CD4-positive, alpha-beta T cell treated with Interleukin-17A for 1 hour (primary cell): ENCODE results near the gene YARS1.
"Not testable (repeated sequence)": the region's sequence is repeated elsewhere in the genome, so short reads cannot be mapped to it uniquely, and the experiment has no call there.

Experiments used
- DNase-seq: peaks from one replicate; pipeline ENCODE4 v3.0.0-alpha.2; 2020

YARS1 gene

GRCh38 chr1:32816676-32817158, 441 bp downstream of the YARS1 start:
- no peak for DNase-seq

- DNase-seq: no peak
These were observed 3.0 kb downstream of the YARS1 start for GRCh38 chr1:32813941-32814739.

- no peak for DNase-seq
These were observed 5.2 kb downstream of the YARS1 start for GRCh38 chr1:32811917-32812316.

DNA sequence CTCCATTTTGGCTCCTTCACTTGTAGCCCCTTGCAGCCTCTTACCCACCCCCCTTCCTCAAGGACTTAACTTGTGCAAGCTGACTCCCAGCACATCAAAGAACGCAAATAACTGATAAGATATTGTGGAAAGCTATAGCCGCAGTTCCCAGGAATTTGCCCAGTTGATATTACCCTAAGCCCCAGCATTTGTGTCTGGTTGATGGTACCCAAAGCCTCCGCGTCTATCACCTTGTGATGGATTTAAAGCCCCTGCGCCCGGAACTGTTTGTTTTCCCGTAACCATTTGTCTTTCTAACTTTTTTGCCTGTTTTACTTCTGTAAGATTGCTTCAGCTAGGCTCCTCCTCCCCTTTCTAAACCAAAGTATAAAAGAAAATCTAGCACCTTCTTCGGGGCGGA, 5.9 kb downstream of the YARS1 start:
- no peak for DNase-seq

DNA sequence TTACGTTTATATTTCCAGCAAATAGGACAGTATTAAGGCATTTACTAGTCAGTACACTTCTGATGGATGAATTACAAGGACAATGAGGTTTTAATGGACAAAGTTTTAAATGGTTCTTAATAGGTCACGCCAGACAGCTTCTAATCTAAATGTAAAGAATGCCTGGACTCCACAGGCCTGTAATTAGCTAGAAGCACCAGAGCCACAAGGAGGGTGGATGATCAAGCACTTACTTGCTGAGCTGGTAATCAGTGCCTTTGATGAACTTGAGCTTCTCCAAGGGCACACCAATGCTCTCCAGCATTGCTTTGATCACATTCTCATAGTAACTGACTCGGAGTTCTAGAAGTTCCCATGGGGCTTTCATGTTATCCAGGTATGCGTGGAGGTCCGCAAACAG, 6.8 kb downstream of the YARS1 start:
- DNase-seq: no peak

DNA sequence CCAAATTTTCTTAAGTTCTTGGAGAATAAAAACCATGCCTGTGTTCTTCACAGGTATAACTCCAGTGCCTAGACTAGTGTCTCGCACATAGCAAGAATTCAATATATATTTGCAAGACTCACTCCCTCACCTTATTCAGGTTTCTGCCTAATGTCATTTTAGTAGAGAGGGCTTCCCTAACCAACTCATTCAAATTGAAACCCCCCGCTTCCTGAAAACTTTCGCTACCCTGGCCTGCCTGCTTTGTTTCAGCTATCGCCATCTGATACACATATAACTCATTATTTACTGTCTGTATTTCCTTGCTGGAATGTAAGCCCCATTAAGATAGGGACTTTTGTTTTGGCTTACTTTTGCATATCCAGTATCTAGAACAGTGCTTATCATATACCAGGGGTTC, 8.6 kb downstream of the YARS1 start:
- no peak for DNase-seq

GRCh38 chr1:32806910-32807523, 10.1 kb downstream of the YARS1 start:
- DNase-seq: no peak

GRCh38 chr1:32806290-32806689, 10.9 kb downstream of the YARS1 start:
- DNase-seq: no peak

DNA sequence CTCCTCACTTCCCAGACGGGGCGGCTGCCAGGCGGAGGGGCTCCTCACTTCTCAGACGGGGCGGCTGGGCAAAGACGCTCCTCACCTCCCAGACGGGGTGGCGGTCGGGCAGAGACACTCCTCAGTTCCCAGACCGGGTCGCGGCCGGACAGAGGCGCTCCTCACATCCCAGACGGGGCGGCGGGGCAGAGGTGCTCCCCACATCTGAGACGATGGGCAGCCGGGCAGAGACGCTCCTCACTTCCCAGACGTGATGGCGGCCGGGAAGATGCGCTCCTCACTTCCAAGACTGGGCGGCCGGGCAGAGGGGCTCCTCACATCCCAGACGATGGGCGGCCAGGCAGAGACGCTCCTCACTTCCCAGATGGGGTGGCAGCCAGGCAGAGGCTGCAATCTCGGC, 12.7 kb downstream of the YARS1 start:
- not testable (repeated sequence) for DNase-seq

GRCh38 chr1:32801096-32801715, 16.0 kb downstream of the YARS1 start:
- DNase-seq: peak; percentile 67

GRCh38 chr1:32798679-32799416, 18.3 kb downstream of the YARS1 start:
- DNase-seq: peak; percentile 78

GRCh38 chr1:32798191-32798590, 19.0 kb downstream of the YARS1 start:
- no peak for DNase-seq

GRCh38 chr1:32797456-32797855, 19.7 kb downstream of the YARS1 start:
- no peak for DNase-seq

GRCh38 chr1:32795763-32796162, 21.4 kb downstream of the YARS1 start:
- DNase-seq: not testable (repeated sequence)

DNA sequence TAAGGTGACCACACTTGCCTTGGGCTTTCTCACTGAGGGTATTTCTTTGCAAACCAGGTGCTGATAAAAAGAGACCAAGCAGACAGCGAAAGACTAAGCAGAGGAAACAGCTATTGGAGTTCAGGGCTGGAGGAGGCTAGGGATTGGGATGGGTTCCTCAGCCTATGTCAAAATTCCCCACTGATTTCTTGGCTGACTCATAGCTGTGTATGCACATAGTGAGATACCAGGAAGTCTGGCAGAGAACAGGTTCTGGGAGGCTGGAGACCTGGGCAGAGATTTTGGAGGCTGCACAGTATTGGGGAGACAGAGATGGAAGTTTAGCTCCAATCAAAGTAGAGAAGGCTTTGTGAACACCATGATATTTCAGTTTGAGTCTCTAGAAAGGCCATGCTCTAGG, 25.3 kb downstream of the YARS1 start:
- no peak for DNase-seq

- DNase-seq: not testable (repeated sequence)
These were observed 27.8 kb downstream of the YARS1 start for GRCh38 chr1:32789356-32789755.

- DNase-seq: peak; percentile 21
These were observed 30.3 kb downstream of the YARS1 start for GRCh38 chr1:32786856-32787255.

GRCh38 chr1:32784817-32785216, 32.3 kb downstream of the YARS1 start:
- DNase-seq: no peak

- DNase-seq: no peak
These were observed 33.3 kb downstream of the YARS1 start for GRCh38 chr1:32783851-32784250.

GRCh38 chr1:32782086-32782485, 35.1 kb downstream of the YARS1 start:
- DNase-seq: no peak

DNA sequence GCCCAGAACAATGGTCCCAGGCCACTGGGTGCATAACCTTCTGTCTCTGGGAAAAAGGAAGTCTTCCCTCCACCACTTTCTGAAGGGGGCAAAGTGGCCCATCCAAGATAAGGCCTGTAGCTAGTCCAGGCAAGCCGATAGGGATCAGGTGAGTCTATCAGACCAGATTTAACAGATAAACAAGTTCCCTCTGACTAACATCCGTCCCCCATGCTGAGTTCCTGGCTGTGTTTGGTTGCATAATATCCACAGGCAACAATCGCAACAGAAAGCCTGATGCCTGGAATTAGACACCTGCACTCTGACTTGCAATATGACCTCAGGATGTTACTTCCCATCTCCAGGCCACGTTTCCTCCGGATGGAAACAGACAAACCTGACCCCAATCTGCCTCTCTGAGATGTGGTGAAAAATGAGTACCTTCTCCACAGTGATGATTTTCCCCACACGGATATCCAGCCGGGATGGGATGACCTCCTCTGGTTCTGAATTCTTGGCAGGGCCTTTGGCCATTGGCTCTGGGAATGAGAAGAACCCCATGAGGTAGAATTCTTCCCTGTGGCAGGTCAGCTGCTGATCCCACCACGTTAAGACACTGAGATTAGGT, 36.4 kb downstream of the YARS1 start:
- DNase-seq: no peak

DNA sequence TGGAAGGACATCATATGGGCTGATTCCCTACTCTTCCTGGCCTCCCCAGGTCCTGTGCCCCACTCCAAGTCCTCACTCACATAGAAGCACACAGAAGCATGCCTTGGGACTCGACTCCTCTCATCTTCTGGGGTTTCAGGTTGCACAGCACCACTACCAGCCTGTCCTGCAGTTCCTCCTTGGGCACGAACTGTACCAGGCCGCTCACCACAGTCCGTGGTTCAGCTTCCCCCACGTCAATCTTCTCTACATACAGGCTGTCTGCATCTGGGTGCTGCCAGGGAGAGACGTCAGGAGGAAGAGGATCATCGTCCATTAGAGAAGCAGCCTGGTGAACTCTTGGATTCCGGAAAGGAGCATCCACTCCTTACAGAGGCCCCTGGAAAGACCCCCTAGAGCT, 37.2 kb downstream of the YARS1 start:
- no peak for DNase-seq

GRCh38 chr1:32779242-32779641, 37.9 kb downstream of the YARS1 start:
- DNase-seq: no peak
